Ishikawa (cell line): ENCODE data around the gene IGLL5.

Source experiments
- CEBPB ChIP-seq: IDR thresholded peaks from 2 replicates; pipeline ENCODE4 v1.6.1; 2012
- CREB1 ChIP-seq: IDR thresholded peaks from 2 replicates; pipeline ENCODE4 v1.6.1; 2012; ENCODE audit warnings: low read depth
- EGR1 ChIP-seq: IDR thresholded peaks from 2 replicates; pipeline ENCODE4 v1.6.1; 2012
- EP300 ChIP-seq: IDR thresholded peaks from 2 replicates; pipeline ENCODE4 v1.6.1; 2012; ENCODE audit warnings: borderline replicate concordance
- FOXM1 ChIP-seq: IDR thresholded peaks from 2 replicates; pipeline ENCODE4 v1.6.1; 2012; ENCODE audit warnings: low read depth, borderline replicate concordance
- MAX ChIP-seq: IDR thresholded peaks from 2 replicates; pipeline ENCODE4 v1.6.1; 2012
- NFIC ChIP-seq: IDR thresholded peaks from 2 replicates; pipeline ENCODE4 v1.6.1; 2012
- RAD21 ChIP-seq: IDR thresholded peaks from 2 replicates; pipeline ENCODE4 v1.6.1; 2012; ENCODE audit warnings: low read depth
- REST ChIP-seq: IDR thresholded peaks from 2 replicates; pipeline ENCODE4 v1.6.1; 2012; ENCODE audit warnings: low read depth, mild to moderate bottlenecking
- TAF1 ChIP-seq: IDR thresholded peaks from 2 replicates; pipeline ENCODE4 v1.6.1; 2012; ENCODE audit warnings: low read depth, mild to moderate bottlenecking
- TCF12 ChIP-seq: IDR thresholded peaks from 2 replicates; pipeline ENCODE4 v1.6.1; 2012; ENCODE audit warnings: low read depth
- TEAD4 ChIP-seq: IDR thresholded peaks from 2 replicates; pipeline ENCODE4 v1.6.1; 2012
- YY1 ChIP-seq: IDR thresholded peaks from 2 replicates; pipeline ENCODE4 v1.6.1; 2012; ENCODE audit warnings: low read depth
- ZBTB7A ChIP-seq: IDR thresholded peaks from 2 replicates; pipeline ENCODE4 v1.6.1; 2012; ENCODE audit warnings: low read depth
- TF ChIP-seq, protein P1 (sequence below): IDR thresholded peaks from 2 replicates; pipeline ENCODE4 v1.6.1; 2012

IGLL5 gene

GRCh38 chr22:22840780-22841179 is 46.8 kb upstream of the IGLL5 start:
- TF ChIP-seq NFIC (no peak), RAD21 (no peak), TEAD4 (no peak), EGR1 (no peak), YY1 (no peak), REST (no peak), TCF12 (no peak), ZBTB7A (no peak)
- TF ChIP-seq, protein P1, sequence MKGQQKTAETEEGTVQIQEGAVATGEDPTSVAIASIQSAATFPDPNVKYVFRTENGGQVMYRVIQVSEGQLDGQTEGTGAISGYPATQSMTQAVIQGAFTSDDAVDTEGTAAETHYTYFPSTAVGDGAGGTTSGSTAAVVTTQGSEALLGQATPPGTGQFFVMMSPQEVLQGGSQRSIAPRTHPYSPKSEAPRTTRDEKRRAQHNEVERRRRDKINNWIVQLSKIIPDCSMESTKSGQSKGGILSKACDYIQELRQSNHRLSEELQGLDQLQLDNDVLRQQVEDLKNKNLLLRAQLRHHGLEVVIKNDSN = no peak

DNA sequence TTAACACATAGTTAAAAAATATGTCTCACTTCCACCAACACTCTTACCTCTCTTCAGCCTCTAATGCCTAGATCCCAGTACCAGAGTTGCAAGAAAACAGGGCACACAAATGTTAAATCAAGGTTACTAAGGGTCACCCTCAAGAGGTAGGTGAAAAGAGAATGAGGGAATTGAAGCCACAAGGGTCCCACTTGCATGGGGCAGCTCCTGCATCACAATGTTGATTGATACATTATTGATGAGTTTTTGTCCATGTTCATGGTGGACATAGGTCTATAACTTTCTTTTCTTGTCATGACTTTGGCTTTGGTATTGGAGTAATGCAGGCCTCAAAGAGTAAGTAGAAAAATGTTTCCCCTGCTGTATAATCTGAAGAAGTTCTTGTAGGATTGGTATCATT is 46.0 kb upstream of the IGLL5 start:
- TF ChIP-seq NFIC = no peak
- no peak for TF ChIP-seq TCF12
- no peak for TF ChIP-seq YY1
- no peak for TF ChIP-seq REST
- TF ChIP-seq, protein P1 = no peak
- no peak for TF ChIP-seq EGR1
- no peak for TF ChIP-seq TEAD4
- no peak for TF ChIP-seq TAF1
- TF ChIP-seq FOXM1 = no peak
- no peak for TF ChIP-seq RAD21
- TF ChIP-seq CREB1 = no peak
- TF ChIP-seq MAX = no peak
- TF ChIP-seq CEBPB = no peak
- TF ChIP-seq ZBTB7A = no peak
- no peak for TF ChIP-seq EP300

DNA sequence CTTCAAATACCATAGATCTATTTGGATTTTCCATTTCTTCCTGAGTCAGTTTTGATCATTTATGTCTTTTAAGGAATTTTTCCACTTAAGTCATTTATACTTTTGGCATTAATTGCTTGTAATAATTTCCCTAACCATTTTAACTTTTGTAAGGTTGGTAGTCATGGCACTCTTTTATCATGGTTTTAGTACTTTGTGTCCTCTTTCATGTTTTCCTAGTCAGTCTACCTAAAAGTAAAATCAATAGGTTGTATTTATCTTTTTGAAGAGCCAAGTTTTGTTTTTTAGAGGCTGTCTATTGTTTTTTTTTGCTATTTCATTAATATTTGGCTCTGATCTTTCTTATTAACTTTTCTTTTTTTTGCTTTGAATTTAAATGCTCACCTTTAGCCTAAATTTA is 45.5 kb upstream of the IGLL5 start:
- TF ChIP-seq RAD21 (no peak), TEAD4 (no peak), ZBTB7A (no peak), YY1 (no peak), FOXM1 (no peak), REST (no peak), EGR1 (no peak), CREB1 (no peak), EP300 (no peak), MAX (no peak), CEBPB (no peak), TCF12 (no peak), NFIC (no peak), TAF1 (no peak)
- TF ChIP-seq, protein P1 = no peak

DNA sequence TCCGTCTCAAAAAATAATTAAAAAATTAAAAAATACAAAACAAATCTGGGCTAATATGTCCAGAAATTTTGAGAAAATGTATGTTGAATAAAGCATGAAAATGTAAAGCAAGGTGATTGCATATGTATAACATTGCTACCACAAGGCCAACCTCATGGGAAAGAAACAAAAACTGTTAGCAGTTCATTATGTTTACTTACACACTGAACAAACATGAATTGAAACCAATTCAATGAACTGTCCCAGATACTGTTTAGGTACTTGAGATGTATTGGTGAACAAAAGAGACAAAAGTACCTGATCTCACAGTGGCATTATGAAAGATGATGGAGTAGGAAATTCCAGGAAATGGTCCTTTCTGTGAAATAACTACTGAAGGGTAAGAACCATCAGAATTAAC is 43.8 kb upstream of the IGLL5 start:
- TF ChIP-seq CREB1 = no peak
- TF ChIP-seq RAD21 = no peak
- no peak for TF ChIP-seq TCF12
- no peak for TF ChIP-seq MAX
- no peak for TF ChIP-seq EP300
- TF ChIP-seq EGR1 = no peak
- no peak for TF ChIP-seq ZBTB7A
- no peak for TF ChIP-seq CEBPB
- TF ChIP-seq NFIC = no peak
- TF ChIP-seq REST = no peak
- TF ChIP-seq, protein P1 = no peak
- TF ChIP-seq TEAD4 = no peak
- no peak for TF ChIP-seq FOXM1
- TF ChIP-seq TAF1 = no peak
- no peak for TF ChIP-seq YY1
